ENCODE data around the gene PRDM16. TPM values are rescaled to one million over a fixed set of nuclear protein-coding genes. Genes with fewer than 3 reads are reported as not detected.

Gene PRDM16
- total and polyA plus RNA-seq, 2 of the 4 experiments (the other 2 are of a cell fraction): 0.02 TPM; not detected in 1

DNA sequence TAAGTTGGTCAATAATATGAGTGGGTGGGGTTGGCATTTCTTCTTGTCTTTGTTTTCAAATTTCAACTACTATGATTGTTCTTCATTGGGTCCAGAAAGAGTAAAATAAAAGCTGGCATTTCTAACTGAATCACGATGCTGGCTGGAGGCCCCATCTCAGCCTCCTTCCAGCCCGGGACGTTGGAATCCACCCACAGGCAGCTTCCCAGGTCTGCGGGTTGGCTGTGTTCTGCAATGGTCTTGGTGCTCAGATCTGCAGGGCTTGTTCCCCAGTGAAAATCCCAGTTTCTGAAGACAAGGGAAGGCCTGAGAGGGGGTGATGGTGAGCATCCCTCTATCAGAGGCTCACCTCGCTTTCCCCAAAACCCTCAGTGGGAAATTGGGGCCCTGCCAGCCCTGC lies 330.7 kb downstream of the PRDM16 start:
- no peaks in the 10 kb centered on the region for H4K20me1 ChIP-seq (ENCODE audit: insufficient read depth, low read length)
- intact Hi-C loops (cut with micrococcal nuclease): no loop called here
- dilution Hi-C loops (cut with HindIII; ENCODE audit: low sequenced_read_pairs, unreplicated experiment): no loop called here
- no peak overlapping the region for H2BK15ac ChIP-seq (ENCODE audit: low read depth, low read length)
- TF ChIP-seq POLR2A (IDR thresholded peaks at IDR 0.05; ENCODE audit: low read depth, low read length) (no peak), RCOR1 (IDR thresholded peaks at IDR 0.05; ENCODE audit: insufficient replicate concordance, low read length) (no peak), BHLHE40 (IDR thresholded peaks at IDR 0.05; ENCODE audit: low read depth, low read length) (no peak), FOS (IDR thresholded peaks at IDR 0.05; ENCODE audit: low read depth, low read length) (no peak), SMC3 (IDR thresholded peaks at IDR 0.05; ENCODE audit: low read depth, low read length) (no peak), CHD1 (IDR thresholded peaks at IDR 0.05; ENCODE audit: low read depth, low read length) (no peak), MAZ (IDR thresholded peaks at IDR 0.05; ENCODE audit: borderline replicate concordance, low read depth, low read length) (no peak), NFE2L2 (IDR thresholded peaks at IDR 0.05; ENCODE audit: low read depth, low read length) (no peak), MXI1 (IDR thresholded peaks at IDR 0.05; ENCODE audit: borderline replicate concordance, low read depth, low read length) (no peak), CEBPB (IDR thresholded peaks at IDR 0.05; ENCODE audit: low read depth, low read length) (no peak), RAD21 (IDR thresholded peaks at IDR 0.05; ENCODE audit: low read length) (no peak)
- TF ChIP-seq, protein P1, sequence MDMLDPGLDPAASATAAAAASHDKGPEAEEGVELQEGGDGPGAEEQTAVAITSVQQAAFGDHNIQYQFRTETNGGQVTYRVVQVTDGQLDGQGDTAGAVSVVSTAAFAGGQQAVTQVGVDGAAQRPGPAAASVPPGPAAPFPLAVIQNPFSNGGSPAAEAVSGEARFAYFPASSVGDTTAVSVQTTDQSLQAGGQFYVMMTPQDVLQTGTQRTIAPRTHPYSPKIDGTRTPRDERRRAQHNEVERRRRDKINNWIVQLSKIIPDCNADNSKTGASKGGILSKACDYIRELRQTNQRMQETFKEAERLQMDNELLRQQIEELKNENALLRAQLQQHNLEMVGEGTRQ (IDR thresholded peaks at IDR 0.05; ENCODE audit: low read depth, low read length): no peak
- no peak overlapping the region for H3K18ac ChIP-seq (ENCODE audit: low read depth, low read length)
- no peaks in the 10 kb centered on the region for H3K79me1 ChIP-seq (ENCODE audit: low read depth in 1 of 2, low read length in 2 of 2)
- CTCF ChIA-PET: no interaction called here
- no peak overlapping the region for H4K5ac ChIP-seq (ENCODE audit: low read depth, low read length)
- H3K23ac ChIP-seq (ENCODE audit: low read depth, low read length): no peak overlapping the region
- no peak overlapping the region for H3K4ac ChIP-seq (ENCODE audit: low read depth, low read length)
- H3K56ac ChIP-seq (ENCODE audit: extremely low read depth, insufficient read depth, low read length): no peak overlapping the region
- no peak overlapping the region for H2BK5ac ChIP-seq (ENCODE audit: low read depth, low read length, poor library complexity, severe bottlenecking)
- no peak overlapping the region for H2BK120ac ChIP-seq (ENCODE audit: low read depth, low read length)
- no peak overlapping the region for H3K4me3 ChIP-seq (ENCODE audit: insufficient read depth, low read depth, low read length)
- H3K4me2 ChIP-seq (ENCODE audit: low read depth, low read length): no peak overlapping the region
- WGBS, 2 experiments (ENCODE audit: extremely low coverage in 2 of 2, insufficient read length in 1 of 2): no CpG with 5 or more reads among the region's 5 CpGs
- no peak overlapping the region for H3K27ac ChIP-seq (ENCODE audit: insufficient read depth, low read length)
- DNase-seq (no peak), ATAC-seq (ENCODE audit: low read depth) (no peak)
- H2AK9ac ChIP-seq (replicated peaks; ENCODE audit: low read depth, low read length, poor library complexity): no peak overlapping the region
- peaks cover 42% of the 10 kb centered on the region for H3K27me3 ChIP-seq (ENCODE audit: control insufficient read depth, insufficient read depth, low read length)
- peaks cover 2% of the 10 kb centered on the region; the same call in 1 of the 2 replicates for H3K4me1 ChIP-seq (ENCODE audit: control insufficient read depth, insufficient read depth, low read length)
- H2AK5ac ChIP-seq (ENCODE audit: low read depth, low read length): no peak overlapping the region
- H3K9me3 ChIP-seq (ENCODE audit: control insufficient read depth, insufficient read depth, low read length): no peaks in the 10 kb centered on the region
- in situ Hi-C loops (cut with MboI; ENCODE audit: low sequenced_read_pairs): no loop called here
- no peak overlapping the region for H3K14ac ChIP-seq (replicated peaks; ENCODE audit: low read depth, low read length)
- no peaks in the 10 kb centered on the region for H3K9me1 ChIP-seq (ENCODE audit: insufficient read depth, low read length)
- BruUV-seq (replicated peaks): no TSS peak
- H4K91ac ChIP-seq (ENCODE audit: insufficient read depth, low read depth, low read length): no peak overlapping the region
- H3K9ac ChIP-seq (ENCODE audit: low read depth, low read length): no peak overlapping the region
- H3K36me3 ChIP-seq (ENCODE audit: control insufficient read depth, insufficient read depth, low read length): no peaks in the 10 kb centered on the region
- H2BK20ac ChIP-seq (ENCODE audit: low read depth, low read length): no peak overlapping the region
- no peak overlapping the region for H2AFZ ChIP-seq (replicated peaks; ENCODE audit: low read length, poor library complexity)
- POLR2A ChIA-PET (ENCODE audit: unreplicated experiment): no interaction called here
- no peak overlapping the region for H4K8ac ChIP-seq (ENCODE audit: low read depth in 2 of 2, low read length in 2 of 2)
